Stimulated activated CD8-positive, alpha-beta memory T cell treated with anti-CD3 and anti-CD28 coated beads, Interleukin-4, amount 100 ng/mL, for 48 hours (primary cell): Measurements from ENCODE around the gene TNC.
A peak's percentile ranks its signal among the peaks of the same experiment; 100 is the strongest.

Source experiments
- DNase-seq: peaks from one replicate; pipeline ENCODE4 v3.0.0-alpha.2; 2020

TNC gene

GRCh38 chr9:115002371-115003120, 115.4 kb downstream of the TNC start:
- DNase-seq = no peak

- no peak for DNase-seq
Observed at GRCh38 chr9:115000217-115000639, 117.7 kb downstream of the TNC start.

GRCh38 chr9:114998326-114998725, 119.6 kb downstream of the TNC start:
- no peak for DNase-seq

- no peak for DNase-seq
Observed at GRCh38 chr9:114995681-114996221, 122.2 kb downstream of the TNC start.

GRCh38 chr9:114994768-114995167, 123.2 kb downstream of the TNC start:
- DNase-seq = no peak

GRCh38 chr9:114991861-114992260, 126.1 kb downstream of the TNC start:
- no peak for DNase-seq

- DNase-seq = no peak
Observed at GRCh38 chr9:114990901-114991300, 127.1 kb downstream of the TNC start.

GRCh38 chr9:114989600-114990410, 128.2 kb downstream of the TNC start:
- DNase-seq = peak; percentile 75

- peak; percentile 54 for DNase-seq
Observed at GRCh38 chr9:114988962-114989599, 128.9 kb downstream of the TNC start.

- no peak for DNase-seq
Observed at GRCh38 chr9:114987116-114987515, 130.8 kb downstream of the TNC start.

GRCh38 chr9:114985959-114986501, 131.9 kb downstream of the TNC start:
- no peak for DNase-seq

GRCh38 chr9:114981063-114981462, 136.9 kb downstream of the TNC start:
- DNase-seq = no peak

- DNase-seq = no peak
Observed at GRCh38 chr9:114973216-114973615, 144.7 kb downstream of the TNC start.

- DNase-seq = no peak
Observed at GRCh38 chr9:114972510-114973136, 145.3 kb downstream of the TNC start.
